H9 (cell line): ENCODE measurements around the gene DHX35. TPM values are rescaled to one million over a fixed set of nuclear protein-coding genes. Genes with fewer than 3 reads are reported as not detected.

Experiments
- DNase-seq: peaks from one replicate; pipeline ENCODE4 v3.0.0-alpha.2; 2017
- H2AFZ ChIP-seq: one replicate; pipeline ENCODE4 v1.6.1; 2013; ENCODE audit warnings: mild to moderate bottlenecking, low read length, control low read depth, moderate library complexity
- H2AK5ac ChIP-seq: 2 replicates; pipeline ENCODE4 v1.6.1; 2013; ENCODE audit warnings: low read length, control low read depth, mixed read lengths; ENCODE audit not compliant: insufficient read length
- H2BK120ac ChIP-seq: one replicate; pipeline ENCODE4 v1.6.1; 2013; ENCODE audit warnings: low read depth, mild to moderate bottlenecking, low read length, control low read depth, inconsistent platforms; ENCODE audit not compliant: poor library complexity, severe bottlenecking
- H2BK12ac ChIP-seq: 2 replicates; pipeline ENCODE4 v1.6.1; 2013; ENCODE audit warnings: low read length, control low read depth, mixed read lengths, low read depth; ENCODE audit not compliant: insufficient read length
- H2BK15ac ChIP-seq: 2 replicates; pipeline ENCODE4 v1.6.1; 2013; ENCODE audit warnings: low read depth, low read length, control low read depth
- H2BK20ac ChIP-seq: one replicate; pipeline ENCODE4 v1.6.1; 2013; ENCODE audit warnings: low read depth, mild to moderate bottlenecking, low read length, control low read depth, inconsistent platforms; ENCODE audit not compliant: poor library complexity, severe bottlenecking
- H2BK5ac ChIP-seq: 2 replicates; pipeline ENCODE4 v1.6.1; 2013; ENCODE audit warnings: low read length, control low read depth, mixed read lengths; ENCODE audit not compliant: insufficient read length
- H3K14ac ChIP-seq: 2 replicates; pipeline ENCODE4 v1.6.1; 2013; ENCODE audit warnings: low read length, control low read depth; ENCODE audit not compliant: insufficient read depth
- H3K18ac ChIP-seq: 2 replicates; pipeline ENCODE4 v1.6.1; 2013; ENCODE audit warnings: low read depth, mild to moderate bottlenecking, mixed read lengths, low read length, control low read depth; ENCODE audit not compliant: insufficient read length
- H3K23ac ChIP-seq: 2 replicates; pipeline ENCODE4 v1.6.1; 2013; ENCODE audit warnings: low read length, control low read depth, mixed read lengths, low read depth; ENCODE audit not compliant: insufficient read length
- H3K23me2 ChIP-seq: 2 replicates; pipeline ENCODE4 v1.6.1; 2013; ENCODE audit warnings: low read depth, mild to moderate bottlenecking, mixed read lengths, low read length, control low read depth; ENCODE audit not compliant: insufficient read length, poor library complexity, severe bottlenecking
- H3K27ac ChIP-seq: 2 replicates; pipeline ENCODE4 v1.5.1; 2013; ENCODE audit warnings: low read length, control low read depth, mixed read lengths, low read depth; ENCODE audit not compliant: insufficient read length
- H3K27me3 ChIP-seq: 2 replicates; pipeline ENCODE4 v1.6.1; 2013; ENCODE audit warnings: low read length, control low read depth, inconsistent platforms; ENCODE audit not compliant: insufficient read depth
- H3K4ac ChIP-seq: 2 replicates; pipeline ENCODE4 v1.6.1; 2013; ENCODE audit warnings: low read depth, mild to moderate bottlenecking, control low read depth, inconsistent platforms, low read length, moderate library complexity
- H3K4me1 ChIP-seq: 2 replicates; pipeline ENCODE4 v1.6.1; 2013; ENCODE audit warnings: low read length, control low read depth, inconsistent platforms; ENCODE audit not compliant: insufficient read depth
- H3K4me2 ChIP-seq: 2 replicates; pipeline ENCODE4 v1.6.1; 2013; ENCODE audit warnings: low read length, control low read depth, mixed read lengths; ENCODE audit not compliant: insufficient read length, insufficient read depth
- H3K56ac ChIP-seq: 2 replicates; pipeline ENCODE4 v1.6.1; 2013; ENCODE audit warnings: low read depth, mild to moderate bottlenecking, mixed read lengths, low read length, control low read depth; ENCODE audit not compliant: insufficient read length
- H3K79me1 ChIP-seq: 2 replicates; pipeline ENCODE4 v1.6.1; 2013; ENCODE audit warnings: low read depth, mild to moderate bottlenecking, moderate library complexity, low read length, control low read depth, inconsistent platforms; ENCODE audit not compliant: insufficient read depth, poor library complexity, severe bottlenecking
- H3K79me2 ChIP-seq: 2 replicates; pipeline ENCODE4 v1.6.1; 2013; ENCODE audit warnings: low read length, control low read depth, inconsistent platforms; ENCODE audit not compliant: insufficient read depth
- H3K9ac ChIP-seq: 2 replicates; pipeline ENCODE4 v1.6.1; 2013; ENCODE audit warnings: low read length, control low read depth, mixed read lengths; ENCODE audit not compliant: insufficient read length; ENCODE audit errors: extremely low read depth
- H3K9me3 ChIP-seq: one replicate; pipeline ENCODE4 v1.6.1; 2013; ENCODE audit warnings: low read depth, low read length, inconsistent platforms; ENCODE audit not compliant: control insufficient read depth
- H3T11ph ChIP-seq: one replicate; pipeline ENCODE4 v1.6.1; 2013; ENCODE audit warnings: mild to moderate bottlenecking, low read length, control low read depth, inconsistent platforms
- H4K20me1 ChIP-seq: one replicate; pipeline ENCODE4 v1.6.1; 2013; ENCODE audit not compliant: control insufficient read depth, insufficient read length, insufficient read depth
- H4K5ac ChIP-seq: 2 replicates; pipeline ENCODE4 v1.6.1; 2013; ENCODE audit warnings: low read depth, mild to moderate bottlenecking, mixed read lengths, low read length, control low read depth; ENCODE audit not compliant: insufficient read length
- H4K8ac ChIP-seq: replicated peaks from 2 replicates; pipeline ENCODE4 v1.6.1; 2013; ENCODE audit warnings: low read length, control low read depth, mixed read lengths, low read depth; ENCODE audit not compliant: insufficient read length
- H4K91ac ChIP-seq: 2 replicates; pipeline ENCODE4 v1.6.1; 2013; ENCODE audit warnings: low read depth, mild to moderate bottlenecking, moderate library complexity, mixed read lengths, low read length, control low read depth; ENCODE audit not compliant: insufficient read length
- H3K27ac Mint-ChIP-seq, 3 experiments: 2 replicates in 2 of 3; 3 replicates in 1 of 3; pipeline ENCODE4 v1.8.0; 2020 to 2021; ENCODE audit warnings: mixed read lengths in 3 of 3, mild to moderate bottlenecking in 1 of 3, moderate library complexity in 1 of 3
- H3K27me3 Mint-ChIP-seq: 2 replicates; pipeline ENCODE4 v1.8.0; 2021; ENCODE audit warnings: low read depth, mild to moderate bottlenecking, moderate library complexity, mixed read lengths
- H3K36me3 Mint-ChIP-seq, 3 experiments: 2 replicates in 2 of 3; 3 replicates in 1 of 3; pipeline ENCODE4 v1.8.0; 2020 to 2021; ENCODE audit warnings: low read depth in 3 of 3, mixed read lengths in 3 of 3; ENCODE audit not compliant: insufficient read depth in 1 of 3
- H3K4me1 Mint-ChIP-seq, 2 experiments: 2 replicates each; pipeline ENCODE4 v1.8.0; 2020; ENCODE audit warnings: mixed read lengths in 2 of 2
- H3K4me3 Mint-ChIP-seq, 2 experiments: 2 replicates in 1 of 2; 3 replicates in 1 of 2; pipeline ENCODE4 v1.8.0; 2020 to 2021; ENCODE audit warnings: mild to moderate bottlenecking in 2 of 2, mixed read lengths in 2 of 2, moderate library complexity in 1 of 2
- H3K9me3 Mint-ChIP-seq, 2 experiments: 2 replicates in 1 of 2; 3 replicates in 1 of 2; pipeline ENCODE4 v1.8.0; 2020; ENCODE audit warnings: mild to moderate bottlenecking in 2 of 2, mixed read lengths in 2 of 2, moderate library complexity in 1 of 2
- WGBS: extraction: QIAGEN DNeasy Blood & Tissue Kit; methylation state at CpG from one replicate; pipeline ENCODE4 v1.1.7; 2013; ENCODE audit warnings: missing lambda C conversion rate, low lambda C conversion rate, mixed read lengths; ENCODE audit not compliant: insufficient read length; ENCODE audit errors: extremely low coverage; 5-methylcytosine and 5-hydroxymethylcytosine counted together
- total RNA-seq: library from RNA; stranded (reverse); gene quantifications from 2 replicates; pipeline ENCODE4 v1.2.1, GENCODE V29; 2021
- TF ChIP-seq, protein P1 (sequence below): fragments of 200-600 bp; sonication (generic); conservative IDR thresholded peaks from 3 replicates; pipeline ENCODE4 v1.8.0; 2021; ENCODE audit warnings: antibody characterized with exemption, mild to moderate bottlenecking

Gene DHX35
- total RNA-seq, 1 experiment from 2014 or later: 14.4 TPM

DNA sequence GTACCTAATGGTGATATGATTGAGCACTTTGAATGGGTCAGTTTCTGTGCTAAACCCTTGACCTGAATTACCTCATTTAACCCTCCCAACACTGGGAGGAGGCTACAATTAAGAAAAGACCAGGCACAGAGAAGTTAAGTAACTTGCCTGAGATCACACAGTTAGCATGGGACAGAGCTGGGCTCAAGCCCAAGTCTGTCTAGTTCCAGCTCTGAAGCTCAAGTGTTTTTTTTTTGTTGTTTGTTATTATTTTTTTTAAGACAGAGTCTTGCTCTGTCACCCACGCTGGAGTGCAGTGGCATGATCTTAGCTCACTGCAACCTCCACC is 31.9 kb upstream of the DHX35 start:
- peaks cover 0 to 2% of the 10 kb centered on the region in 2 experiments; a peak in 1 of 5 replicates for H3K9me3 Mint-ChIP-seq

More for the DNA sequence above, 31.9 kb upstream of the DHX35 start:
- DNase-seq: no peak
- H3K4me1 ChIP-seq: peaks cover 2% of the 10 kb centered on the region; the same call in 1 of the 2 replicates
- no CpG with 5 or more reads among the region's 1 CpG for WGBS
- H4K5ac ChIP-seq: no peak overlapping the region
- H3K27ac ChIP-seq: no peak overlapping the region
- H3K23me2 ChIP-seq: peaks cover 4% of the 10 kb centered on the region
- H3K9me3 ChIP-seq: no peaks in the 10 kb centered on the region
- Mint-ChIP-seq H3K27me3 (no peaks in the 10 kb centered on the region; the same call in none of the 2 replicates), H3K27ac (no peak overlapping the region), H3K4me3 (no peak overlapping the region), H3K36me3 (peaks cover 18 to 23% (median 19%) of the 10 kb centered on the region in 3 experiments; a peak in 6 of 7 replicates), H3K4me1 (peaks cover 40 to 43% of the 10 kb centered on the region in 2 experiments)
- H3K9ac ChIP-seq: no peak overlapping the region
- no peak overlapping the region for H3K56ac ChIP-seq
- H3K23ac ChIP-seq: no peak overlapping the region
- H4K91ac ChIP-seq: no peak overlapping the region
- H4K20me1 ChIP-seq: no peaks in the 10 kb centered on the region
- H3K79me1 ChIP-seq: peaks cover 2% of the 10 kb centered on the region
- H3T11ph ChIP-seq: no peak overlapping the region
- H2BK20ac ChIP-seq: no peak overlapping the region
- H2BK12ac ChIP-seq: no peak overlapping the region
- TF ChIP-seq, protein P1, sequence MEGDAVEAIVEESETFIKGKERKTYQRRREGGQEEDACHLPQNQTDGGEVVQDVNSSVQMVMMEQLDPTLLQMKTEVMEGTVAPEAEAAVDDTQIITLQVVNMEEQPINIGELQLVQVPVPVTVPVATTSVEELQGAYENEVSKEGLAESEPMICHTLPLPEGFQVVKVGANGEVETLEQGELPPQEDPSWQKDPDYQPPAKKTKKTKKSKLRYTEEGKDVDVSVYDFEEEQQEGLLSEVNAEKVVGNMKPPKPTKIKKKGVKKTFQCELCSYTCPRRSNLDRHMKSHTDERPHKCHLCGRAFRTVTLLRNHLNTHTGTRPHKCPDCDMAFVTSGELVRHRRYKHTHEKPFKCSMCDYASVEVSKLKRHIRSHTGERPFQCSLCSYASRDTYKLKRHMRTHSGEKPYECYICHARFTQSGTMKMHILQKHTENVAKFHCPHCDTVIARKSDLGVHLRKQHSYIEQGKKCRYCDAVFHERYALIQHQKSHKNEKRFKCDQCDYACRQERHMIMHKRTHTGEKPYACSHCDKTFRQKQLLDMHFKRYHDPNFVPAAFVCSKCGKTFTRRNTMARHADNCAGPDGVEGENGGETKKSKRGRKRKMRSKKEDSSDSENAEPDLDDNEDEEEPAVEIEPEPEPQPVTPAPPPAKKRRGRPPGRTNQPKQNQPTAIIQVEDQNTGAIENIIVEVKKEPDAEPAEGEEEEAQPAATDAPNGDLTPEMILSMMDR: no peak
- H2AFZ ChIP-seq: no peak overlapping the region
- no peak overlapping the region for H2AK5ac ChIP-seq
- H3K4me2 ChIP-seq: no peak overlapping the region
- no peak overlapping the region for H2BK5ac ChIP-seq
- no peak overlapping the region for H3K4ac ChIP-seq
- H3K18ac ChIP-seq: no peak overlapping the region
- no peak overlapping the region for H2BK15ac ChIP-seq
- no peaks in the 10 kb centered on the region for H3K27me3 ChIP-seq
- H2BK120ac ChIP-seq: no peak overlapping the region
- H3K14ac ChIP-seq: no peak overlapping the region
- H3K79me2 ChIP-seq: peaks cover 54% of the 10 kb centered on the region
- H4K8ac ChIP-seq: no peak overlapping the region
